Muscle of arm (tissue), 12 donors: ENCODE measurements around the gene PPP2R5B. TPM values are rescaled to one million over a fixed set of nuclear protein-coding genes. Genes with fewer than 3 reads are reported as not detected.

ENCODE experiments used
- DNase-seq: peaks from one replicate; pipeline ENCODE4 v3.0.0-alpha.2; 2013
- polyA plus RNA-seq, 12 donors: library from polyadenylated mRNA; unstranded; fragments of 120-200 nt; gene quantifications; one replicate each; pipeline ENCODE4 v1.2.1, GENCODE V29; 2013; ENCODE audit not compliant: insufficient read length in 12 of 12

PPP2R5B gene
- polyA plus RNA-seq, 12 donors, result 9.6 to 14.2 (median 12.3) TPM; not detected in 1

DNA sequence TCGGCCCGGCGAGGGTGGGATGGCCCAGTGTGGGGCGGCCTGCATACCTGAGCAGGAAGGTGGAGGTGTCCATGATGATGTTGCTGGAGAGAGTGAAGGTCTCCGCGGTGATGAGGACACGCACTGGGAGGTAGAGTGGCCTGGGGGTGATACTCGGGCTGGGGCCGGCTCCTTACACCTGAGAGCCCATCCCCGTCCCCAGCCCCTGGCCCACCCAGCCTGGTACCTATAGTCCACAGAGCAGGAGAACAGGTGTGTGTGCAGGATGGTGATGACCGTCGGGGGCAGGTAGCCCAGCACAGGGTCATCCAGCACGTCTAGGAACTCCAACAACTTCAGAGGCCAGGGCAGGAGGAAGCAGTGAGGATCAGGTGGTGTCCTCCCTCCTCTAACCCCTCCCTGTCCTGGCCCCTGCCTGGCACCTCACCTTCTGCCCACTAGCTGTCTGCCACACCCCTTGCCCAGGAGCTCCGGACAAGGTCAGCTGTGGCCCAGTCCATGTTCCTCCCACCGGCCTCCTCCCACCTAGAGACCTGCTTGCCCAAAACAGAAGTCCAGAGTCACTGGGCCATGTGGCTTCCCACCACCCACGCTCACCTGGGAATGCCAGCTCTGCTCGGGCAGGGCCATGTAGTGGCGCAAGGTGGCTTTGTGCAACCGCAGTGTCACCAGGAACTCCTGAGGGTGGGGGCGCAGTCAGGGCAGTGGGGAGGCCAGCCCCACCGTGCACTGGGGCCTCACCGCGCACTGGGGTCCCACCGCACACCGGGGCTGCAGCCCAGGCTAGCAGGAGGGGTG lies 18.8 kb upstream of the PPP2R5B start:
- DNase-seq, result no peak

- no peak for DNase-seq
Observed at GRCh38 chr11:64906314-64906635, 18.2 kb upstream of the PPP2R5B start.

DNA sequence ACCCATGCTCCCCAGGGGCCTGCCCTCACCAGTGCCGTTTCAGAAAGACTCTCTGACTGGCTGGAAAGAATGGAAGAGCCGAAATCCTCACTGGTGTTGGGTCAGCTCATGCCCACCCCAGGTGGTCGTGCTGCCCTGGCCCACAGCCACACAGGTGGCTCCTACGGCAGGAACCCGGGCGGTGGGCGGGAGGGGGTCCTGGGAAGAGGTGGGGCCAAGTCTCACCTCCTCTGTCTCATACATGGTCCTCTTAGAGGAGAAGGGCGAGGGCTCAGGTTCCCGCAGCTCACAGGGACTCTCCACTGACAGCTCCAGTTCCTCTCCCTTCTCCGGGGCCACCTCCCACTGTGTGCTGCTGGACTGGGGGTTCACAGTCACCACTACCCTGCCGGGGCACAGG lies 15.7 kb upstream of the PPP2R5B start:
- no peak for DNase-seq

DNA sequence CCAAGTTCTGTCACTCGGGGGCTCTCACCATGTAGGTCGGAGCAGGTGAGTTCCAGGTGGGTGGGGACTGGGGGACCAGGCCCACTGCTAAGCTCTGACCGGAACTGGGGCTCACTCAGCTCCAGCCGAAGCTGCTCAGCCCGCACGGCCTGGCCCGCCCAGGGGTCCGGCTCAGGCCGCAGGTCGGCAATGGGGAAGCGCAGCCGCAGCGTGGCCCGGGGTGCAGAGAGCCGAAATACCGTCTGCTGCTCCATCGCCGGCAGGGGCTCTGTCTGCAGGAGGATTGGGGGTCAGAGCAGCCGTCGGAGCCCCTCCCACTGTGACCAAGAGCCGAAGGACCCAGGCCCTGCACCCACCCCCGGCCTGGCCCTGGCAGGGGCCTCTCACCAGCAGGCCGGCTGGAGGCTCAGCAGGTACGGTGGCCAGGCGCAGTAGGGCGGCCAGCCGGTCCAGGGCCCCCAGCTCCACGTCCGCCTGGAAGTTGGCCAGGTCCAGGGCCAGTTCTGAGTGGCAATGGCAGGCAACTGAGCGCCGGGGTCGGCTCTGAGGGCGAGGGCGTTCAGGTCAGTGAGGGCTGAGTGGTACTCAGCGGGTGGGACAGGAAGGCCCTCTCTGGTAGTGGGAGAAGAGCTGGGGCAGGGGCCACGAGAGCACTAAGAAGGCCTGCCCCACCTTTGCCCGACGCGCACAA lies 14.7 kb upstream of the PPP2R5B start:
- DNase-seq, result no peak

- DNase-seq, result no peak
Observed at GRCh38 chr11:64910451-64911093, 13.9 kb upstream of the PPP2R5B start.

DNA sequence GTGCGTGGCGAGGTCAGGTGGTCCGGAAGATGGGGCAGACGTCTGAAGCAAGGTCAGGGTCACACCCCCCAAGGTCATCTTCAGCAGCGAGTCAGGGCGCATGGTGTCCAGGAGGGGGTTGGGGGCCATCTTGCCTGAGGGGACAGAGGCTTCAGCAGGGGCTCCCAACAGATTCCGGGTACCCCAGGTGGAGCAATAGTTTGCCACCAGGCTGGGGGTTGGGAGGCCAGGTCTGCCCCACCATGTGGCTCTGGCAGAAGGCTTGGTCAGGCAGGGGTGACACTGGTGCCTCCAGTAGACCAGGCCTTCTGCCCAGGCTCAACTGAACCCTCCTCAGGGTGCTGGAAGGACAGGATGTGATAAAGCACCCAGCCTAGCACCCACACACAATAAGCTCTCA lies 13.3 kb upstream of the PPP2R5B start:
- no peak for DNase-seq

- no peak for DNase-seq
Observed at GRCh38 chr11:64911689-64912088, 12.8 kb upstream of the PPP2R5B start.

GRCh38 chr11:64913171-64913727 lies 11.2 kb upstream of the PPP2R5B start:
- no peak for DNase-seq

- DNase-seq, result no peak
Observed at GRCh38 chr11:64914123-64914522, 10.4 kb upstream of the PPP2R5B start.

DNA sequence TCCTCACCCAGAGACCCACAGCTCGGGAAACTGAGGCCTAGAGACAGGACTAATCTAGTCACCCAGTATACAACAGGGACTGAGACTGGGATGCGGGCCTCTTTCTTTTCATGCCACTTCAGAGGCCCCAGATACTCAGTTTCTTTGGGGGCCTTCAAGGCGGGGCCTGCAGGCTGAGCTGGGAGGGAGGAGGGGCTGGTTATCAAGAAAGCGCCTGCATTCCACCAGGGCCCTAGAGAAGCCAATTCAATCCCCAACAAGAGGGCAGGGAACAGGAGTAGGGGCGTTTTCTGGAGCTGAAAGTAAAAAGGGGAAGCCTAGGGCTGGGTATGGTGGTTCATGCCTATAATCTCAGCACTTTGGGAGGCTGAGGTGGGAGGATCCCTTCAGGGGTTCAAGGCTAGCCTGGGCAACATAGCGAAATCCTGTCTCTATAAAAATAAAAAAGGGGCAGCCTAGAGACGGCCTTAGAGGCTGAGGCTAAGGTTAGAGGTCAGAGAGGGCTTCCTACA lies 9.1 kb upstream of the PPP2R5B start:
- DNase-seq, result no peak

GRCh38 chr11:64916040-64916774 lies 8.3 kb upstream of the PPP2R5B start:
- DNase-seq, result no peak

DNA sequence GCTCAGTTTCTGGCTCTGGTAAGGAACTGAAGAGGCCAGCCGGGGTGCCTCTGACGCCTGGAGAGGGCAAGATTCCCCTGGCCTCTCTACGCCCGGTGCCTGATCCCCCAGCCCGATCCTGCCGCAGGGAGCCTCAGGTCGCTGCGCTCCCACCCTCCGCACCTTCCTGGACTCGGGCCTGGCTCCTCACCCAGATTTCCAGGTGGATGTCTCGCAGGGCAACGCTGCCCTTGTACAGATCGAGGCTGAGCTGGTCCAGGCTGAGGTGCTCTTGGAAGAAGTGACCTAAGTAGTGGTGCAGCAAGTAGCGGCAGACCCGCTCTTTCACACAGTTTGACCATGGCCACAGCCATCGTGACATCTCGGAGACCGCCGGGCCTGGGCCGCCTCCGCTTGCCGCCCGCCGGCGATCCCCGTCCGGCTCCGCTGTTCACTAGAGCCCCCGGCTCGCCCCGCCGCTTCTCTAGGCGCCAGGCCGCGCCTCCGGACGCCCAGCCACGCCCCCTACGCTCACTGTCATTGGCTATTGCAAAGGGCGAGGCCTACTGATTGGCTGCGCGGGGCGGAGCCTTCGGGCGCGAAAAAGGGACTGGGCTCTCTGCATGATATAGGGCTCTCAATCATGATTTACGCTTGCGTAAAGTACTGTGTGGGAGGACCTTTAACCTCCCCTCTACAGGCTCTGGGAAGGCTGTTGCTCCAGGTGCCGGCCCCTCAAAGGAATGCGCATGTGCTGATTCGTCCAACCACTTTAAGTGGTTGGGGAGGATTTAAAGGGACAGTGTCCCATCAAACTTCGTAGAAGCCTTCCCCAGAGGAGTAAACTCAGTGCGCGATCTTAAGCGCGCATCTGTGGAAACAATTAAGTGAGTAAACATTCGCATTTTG lies 7.5 kb upstream of the PPP2R5B start, which contains the start of gene ATG2A:
ATG2A (minus strand) TSS at position 435 of the 888 bp plus-strand sequence; CDS start at position 361, 74 bp downstream.
- peak; percentile 99 for DNase-seq

- DNase-seq, result no peak
Observed at GRCh38 chr11:64917663-64917995, 6.9 kb upstream of the PPP2R5B start.

GRCh38 chr11:64918017-64918416 lies 6.5 kb upstream of the PPP2R5B start:
- DNase-seq, result no peak

GRCh38 chr11:64919627-64920026 lies 4.9 kb upstream of the PPP2R5B start:
- no peak for DNase-seq

GRCh38 chr11:64920124-64920523 lies 4.4 kb upstream of the PPP2R5B start:
- no peak for DNase-seq

GRCh38 chr11:64921384-64921783 lies 3.1 kb upstream of the PPP2R5B start:
- DNase-seq, result no peak

DNA sequence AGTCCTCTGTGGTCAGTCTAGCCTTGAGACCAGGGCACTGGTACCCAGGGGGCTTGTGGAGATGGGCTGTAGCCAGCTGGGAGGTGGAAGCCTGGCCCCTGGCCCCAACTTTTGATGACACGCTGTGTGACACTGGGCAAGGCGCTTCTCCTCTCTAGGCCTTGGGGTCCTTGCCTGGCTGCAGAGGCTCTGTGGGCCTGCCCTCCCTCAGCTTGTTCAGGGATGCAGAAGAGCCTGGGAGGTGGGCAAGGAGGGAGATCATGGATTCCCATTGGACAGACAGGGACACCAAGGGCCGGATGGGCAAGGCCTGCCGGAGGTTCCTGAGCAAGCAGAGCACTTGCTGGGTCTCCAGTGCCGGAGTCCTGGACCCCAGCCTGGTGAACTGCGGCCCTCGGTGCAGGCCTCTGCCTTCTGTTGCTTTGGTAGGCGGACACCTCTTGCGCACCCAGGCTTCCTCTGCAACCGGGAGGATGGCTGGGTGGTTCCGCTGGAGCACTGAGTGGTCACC lies 1.3 kb upstream of the PPP2R5B start:
- no peak for DNase-seq

- no peak for DNase-seq
Observed at GRCh38 chr11:64924910-64925284, 408 bp downstream of the PPP2R5B start.
